ENCODE measurements around the gene BACH2.

Gene BACH2

GRCh38 chr6:89956182-89956581 lies 340.5 kb downstream of the BACH2 start:
- TF ChIP-seq SPI1 (IDR thresholded peaks at IDR 0.05; ENCODE audit: borderline replicate concordance, low read depth) (no peak), GABPA (IDR thresholded peaks at IDR 0.05; ENCODE audit: low read depth) (no peak), POLR2AphosphoS5 (IDR thresholded peaks at IDR 0.05; ENCODE audit: low read depth) (no peak), REST (IDR thresholded peaks at IDR 0.05; ENCODE audit: insufficient replicate concordance, low read depth) (no peak)
- TF ChIP-seq, protein P1, sequence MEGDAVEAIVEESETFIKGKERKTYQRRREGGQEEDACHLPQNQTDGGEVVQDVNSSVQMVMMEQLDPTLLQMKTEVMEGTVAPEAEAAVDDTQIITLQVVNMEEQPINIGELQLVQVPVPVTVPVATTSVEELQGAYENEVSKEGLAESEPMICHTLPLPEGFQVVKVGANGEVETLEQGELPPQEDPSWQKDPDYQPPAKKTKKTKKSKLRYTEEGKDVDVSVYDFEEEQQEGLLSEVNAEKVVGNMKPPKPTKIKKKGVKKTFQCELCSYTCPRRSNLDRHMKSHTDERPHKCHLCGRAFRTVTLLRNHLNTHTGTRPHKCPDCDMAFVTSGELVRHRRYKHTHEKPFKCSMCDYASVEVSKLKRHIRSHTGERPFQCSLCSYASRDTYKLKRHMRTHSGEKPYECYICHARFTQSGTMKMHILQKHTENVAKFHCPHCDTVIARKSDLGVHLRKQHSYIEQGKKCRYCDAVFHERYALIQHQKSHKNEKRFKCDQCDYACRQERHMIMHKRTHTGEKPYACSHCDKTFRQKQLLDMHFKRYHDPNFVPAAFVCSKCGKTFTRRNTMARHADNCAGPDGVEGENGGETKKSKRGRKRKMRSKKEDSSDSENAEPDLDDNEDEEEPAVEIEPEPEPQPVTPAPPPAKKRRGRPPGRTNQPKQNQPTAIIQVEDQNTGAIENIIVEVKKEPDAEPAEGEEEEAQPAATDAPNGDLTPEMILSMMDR (IDR thresholded peaks at IDR 0.05; ENCODE audit: insufficient read depth, low read length), result no peak
- Histone ChIP-seq H3K27ac (replicated peaks) (no peak overlapping the region), H3K27me3 (ENCODE audit: insufficient read depth, poor library complexity, severe bottlenecking) (peaks cover 2% of the 10 kb centered on the region), H3K4me3 (replicated peaks; ENCODE audit: insufficient read depth, low read length) (no peak overlapping the region)
- no peak for DNase-seq (ENCODE audit: low read depth in 1 of 2, low spot score in 1 of 2)

- no peak overlapping the region for H3K27ac ChIP-seq (replicated peaks)
- no peak for DNase-seq (ENCODE audit: low read depth in 1 of 2, low spot score in 1 of 2)
- TF ChIP-seq, protein P1 (IDR thresholded peaks at IDR 0.05; ENCODE audit: insufficient read depth, low read length), result no peak
- TF ChIP-seq REST (IDR thresholded peaks at IDR 0.05; ENCODE audit: insufficient replicate concordance, low read depth) (no peak), POLR2AphosphoS5 (IDR thresholded peaks at IDR 0.05; ENCODE audit: low read depth) (no peak), SPI1 (IDR thresholded peaks at IDR 0.05; ENCODE audit: borderline replicate concordance, low read depth) (no peak), GABPA (IDR thresholded peaks at IDR 0.05; ENCODE audit: low read depth) (no peak)
- H3K4me3 ChIP-seq (replicated peaks; ENCODE audit: insufficient read depth, low read length), result no peak overlapping the region
- peaks cover 2% of the 10 kb centered on the region for H3K27me3 ChIP-seq (ENCODE audit: insufficient read depth, poor library complexity, severe bottlenecking)
Observed at GRCh38 chr6:89955364-89955763, 341.3 kb downstream of the BACH2 start.

DNA sequence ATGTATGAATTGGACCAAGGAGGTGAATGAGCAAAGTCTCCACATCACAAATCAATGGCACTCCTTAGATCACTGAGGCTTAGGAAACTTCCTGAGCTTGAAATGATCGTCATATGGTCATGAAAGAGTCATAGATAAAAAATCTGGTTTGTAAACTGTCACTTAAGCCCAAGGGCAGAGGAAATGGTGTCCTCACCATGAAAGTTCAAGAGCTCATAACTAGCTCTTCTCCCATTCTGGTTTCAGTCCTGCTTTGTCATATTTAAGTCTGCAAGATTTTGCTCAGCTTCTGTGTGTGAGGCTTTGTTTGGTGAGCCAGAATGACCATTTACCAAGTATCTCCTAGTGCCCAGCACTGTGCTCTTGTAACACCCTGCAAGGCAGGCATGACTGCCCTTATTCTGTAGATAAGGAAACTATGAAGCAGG lies 341.9 kb downstream of the BACH2 start:
- no peak overlapping the region for H3K27ac ChIP-seq (replicated peaks)
- H3K4me3 ChIP-seq (replicated peaks; ENCODE audit: insufficient read depth, low read length), result no peak overlapping the region
- H3K27me3 ChIP-seq (ENCODE audit: insufficient read depth, poor library complexity, severe bottlenecking), result peaks cover 2% of the 10 kb centered on the region
- no peak for TF ChIP-seq GABPA (IDR thresholded peaks at IDR 0.05; ENCODE audit: low read depth)
- no peak for TF ChIP-seq SPI1 (IDR thresholded peaks at IDR 0.05; ENCODE audit: borderline replicate concordance, low read depth)
- TF ChIP-seq, protein P1 (IDR thresholded peaks at IDR 0.05; ENCODE audit: insufficient read depth, low read length), result no peak
- TF ChIP-seq REST (IDR thresholded peaks at IDR 0.05; ENCODE audit: insufficient replicate concordance, low read depth), result no peak
- no peak for TF ChIP-seq POLR2AphosphoS5 (IDR thresholded peaks at IDR 0.05; ENCODE audit: low read depth)
- DNase-seq (ENCODE audit: low read depth in 1 of 2, low spot score in 1 of 2), result no peak
